Right atrium auricular region (tissue), 2 donors: ENCODE measurements around the gene HERC2. TPM values are rescaled to one million over a fixed set of nuclear protein-coding genes. Genes with fewer than 3 reads are reported as not detected.
A peak's percentile ranks its signal among the peaks of the same experiment; 100 is the strongest.

Experiments used
- DNase-seq: peaks from one replicate; pipeline ENCODE4 v3.0.0-alpha.2; 2019; ENCODE audit warnings: low spot score
- H3K27ac ChIP-seq, 2 donors: fragments of 200-600 bp; sonication (generic); 1 replicate in 1 of 2; 2 replicates in 1 of 2; pipeline ENCODE4 v1.5.1; 2016 to 2019
- H3K27me3 ChIP-seq, 2 donors: fragments of 200-600 bp; sonication (generic); one replicate each; pipeline versions ENCODE4 v1.5.1 to v1.6.0; 2017 to 2019
- H3K36me3 ChIP-seq: fragments of 200-600 bp; sonication (generic); one replicate; pipeline ENCODE4 v1.5.1; 2016
- H3K4me1 ChIP-seq, 2 donors: fragments of 200-600 bp; sonication (generic); one replicate each; pipeline versions ENCODE4 v1.5.1 to v1.6.0; 2017 to 2019
- H3K4me3 ChIP-seq, 2 donors: fragments of 200-600 bp; sonication (generic); 1 replicate in 1 of 2; 2 replicates in 1 of 2; pipeline ENCODE4 v1.5.1; 2017 to 2019; ENCODE audit warnings: mild to moderate bottlenecking in 1 of 2, moderate library complexity in 1 of 2
- H3K9me3 ChIP-seq, 2 donors: fragments of 200-600 bp; sonication (generic); one replicate each; pipeline ENCODE4 v1.5.1; 2019
- CTCF ChIP-seq, 2 donors: fragments of 200-600 bp; sonication (generic); IDR thresholded peaks; one replicate each; pipeline ENCODE4 v1.5.1; 2019; ENCODE audit warnings: antibody characterized with exemption in 2 of 2
- total RNA-seq, 2 donors: library from RNA; depleted of rRNA; stranded (reverse); fragments of >200 nt; gene quantifications; one replicate each; pipeline ENCODE4 v1.1.0, GENCODE V29; 2016

HERC2 gene
- total RNA-seq, 2 donors from 2014 or later, result 50.8 to 62.4 TPM

GRCh38 chr15:28107111-28107903 lies 214.7 kb downstream of the HERC2 start:
- Histone ChIP-seq H3K4me1 (peaks cover 0 to 15% of the 10 kb centered on the region in 2 donors), H3K36me3 (peaks cover 11% of the 10 kb centered on the region), H3K4me3 (peak overlapping the region; percentile 42 to 64), H3K9me3 (no peaks in the 10 kb centered on the region), H3K27ac (peak overlapping the region; percentile 1 to 17), H3K27me3 (no peaks in the 10 kb centered on the region)
- DNase-seq, result no peak
- no peak for TF ChIP-seq CTCF (IDR thresholded peaks at IDR 0.05)

- no peak for DNase-seq
- Histone ChIP-seq H3K9me3 (no peaks in the 10 kb centered on the region), H3K27me3 (no peaks in the 10 kb centered on the region), H3K36me3 (peaks cover 3% of the 10 kb centered on the region), H3K27ac (peak overlapping the region; percentile 1 to 17), H3K4me1 (peaks cover 0 to 15% of the 10 kb centered on the region in 2 donors), H3K4me3 (peak overlapping the region; percentile 42 to 64)
- TF ChIP-seq CTCF (IDR thresholded peaks at IDR 0.05), result no peak
These were observed 215.5 kb downstream of the HERC2 start for GRCh38 chr15:28106294-28107110.

- no peaks in the 10 kb centered on the region for H3K9me3 ChIP-seq
- DNase-seq, result no peak
These were observed 216.2 kb downstream of the HERC2 start for GRCh38 chr15:28105793-28106192.

GRCh38 chr15:28105224-28105791 lies 216.7 kb downstream of the HERC2 start:
- no peaks in the 10 kb centered on the region for H3K9me3 ChIP-seq
- DNase-seq, result no peak

More at GRCh38 chr15:28105793-28106192, 216.2 kb downstream of the HERC2 start:
- Histone ChIP-seq H3K4me1 (peaks cover 0 to 15% of the 10 kb centered on the region in 2 donors), H3K27me3 (no peaks in the 10 kb centered on the region), H3K4me3 (no peak overlapping the region), H3K27ac (no peak overlapping the region), H3K36me3 (no peaks in the 10 kb centered on the region)
- TF ChIP-seq CTCF (IDR thresholded peaks at IDR 0.05), result no peak

DNA sequence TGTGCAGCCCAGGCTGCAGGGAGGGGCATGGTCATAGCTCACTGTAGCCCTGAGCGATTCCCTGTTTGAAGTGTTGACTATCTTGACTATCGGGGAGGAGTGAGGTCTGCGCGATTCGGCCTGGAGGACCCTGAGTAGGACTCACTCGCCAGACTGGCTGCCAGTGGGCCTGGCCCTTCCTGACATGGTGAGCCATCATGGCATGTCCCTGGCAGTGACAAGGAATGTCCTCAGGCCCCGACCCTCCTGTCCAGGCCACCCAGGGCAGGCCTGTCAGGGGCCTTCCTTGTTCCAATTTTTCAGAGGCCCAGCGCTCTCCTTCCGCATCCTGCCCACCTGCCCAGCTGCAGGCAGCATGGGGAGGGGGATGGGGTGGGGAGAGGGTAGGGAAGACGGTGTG lies 217.7 kb downstream of the HERC2 start:
- no peaks in the 10 kb centered on the region for H3K27me3 ChIP-seq
- no peak for DNase-seq
- no peak for TF ChIP-seq CTCF (IDR thresholded peaks at IDR 0.05)

More at GRCh38 chr15:28105224-28105791, 216.7 kb downstream of the HERC2 start:
- peaks cover 0 to 15% of the 10 kb centered on the region in 2 donors for H3K4me1 ChIP-seq
- no peak overlapping the region for H3K27ac ChIP-seq
- no peak for TF ChIP-seq CTCF (IDR thresholded peaks at IDR 0.05)
- H3K4me3 ChIP-seq, result no peak overlapping the region
- H3K27me3 ChIP-seq, result no peaks in the 10 kb centered on the region
- no peaks in the 10 kb centered on the region for H3K36me3 ChIP-seq

More for the DNA sequence above, 217.7 kb downstream of the HERC2 start:
- Histone ChIP-seq H3K27ac (no peak overlapping the region), H3K9me3 (no peaks in the 10 kb centered on the region), H3K4me3 (no peak overlapping the region), H3K36me3 (no peaks in the 10 kb centered on the region), H3K4me1 (peaks cover 0 to 20% of the 10 kb centered on the region in 2 donors)
